CD4-positive, alpha-beta T cell treated with Interleukin-4 for 4 hours (primary cell): ENCODE measurements around the gene ZNF385C.

Experiments used
- DNase-seq: peaks from one replicate; pipeline ENCODE4 v3.0.0-alpha.2; 2020

The ZNF385C gene

GRCh38 chr17:42106009-42106408, 7.7 kb upstream of the ZNF385C start:
- no peak for DNase-seq

GRCh38 chr17:42104264-42104663, 6.0 kb upstream of the ZNF385C start:
- DNase-seq = no peak

GRCh38 chr17:42103221-42103954, 5.1 kb upstream of the ZNF385C start:
- no peak for DNase-seq

- peak; percentile 52 for DNase-seq
Observed at GRCh38 chr17:42101513-42102292, 3.4 kb upstream of the ZNF385C start.

GRCh38 chr17:42098730-42099399, 592 bp upstream of the ZNF385C start:
- no peak for DNase-seq

GRCh38 chr17:42096360-42097111, 1.7 kb downstream of the ZNF385C start:
- no peak for DNase-seq

- no peak for DNase-seq
Observed at GRCh38 chr17:42094375-42095069, 3.8 kb downstream of the ZNF385C start.

- no peak for DNase-seq
Observed at GRCh38 chr17:42092939-42093338, 5.3 kb downstream of the ZNF385C start.

GRCh38 chr17:42090964-42091790, 7.1 kb downstream of the ZNF385C start:
- no peak for DNase-seq

- DNase-seq = no peak
Observed at GRCh38 chr17:42088736-42089135, 9.5 kb downstream of the ZNF385C start.

- no peak for DNase-seq
Observed at GRCh38 chr17:42087736-42088705, 10.3 kb downstream of the ZNF385C start.

GRCh38 chr17:42087042-42087701, 11.1 kb downstream of the ZNF385C start:
- DNase-seq = no peak

- DNase-seq = no peak
Observed at GRCh38 chr17:42081516-42082129, 16.6 kb downstream of the ZNF385C start.

- no peak for DNase-seq
Observed at GRCh38 chr17:42079541-42079940, 18.7 kb downstream of the ZNF385C start.

- no peak for DNase-seq
Observed at GRCh38 chr17:42078396-42079043, 19.8 kb downstream of the ZNF385C start.

GRCh38 chr17:42077755-42078154, 20.5 kb downstream of the ZNF385C start:
- DNase-seq = no peak

- DNase-seq = no peak
Observed at GRCh38 chr17:42076797-42077559, 21.3 kb downstream of the ZNF385C start.

GRCh38 chr17:42075789-42076188, 22.5 kb downstream of the ZNF385C start:
- DNase-seq = no peak
